ENCODE measurements around the gene LYST.
"Not testable (repeated sequence)": the region's sequence is repeated elsewhere in the genome, so short reads cannot be mapped to it uniquely, and the experiment has no call there.

Gene LYST

DNA sequence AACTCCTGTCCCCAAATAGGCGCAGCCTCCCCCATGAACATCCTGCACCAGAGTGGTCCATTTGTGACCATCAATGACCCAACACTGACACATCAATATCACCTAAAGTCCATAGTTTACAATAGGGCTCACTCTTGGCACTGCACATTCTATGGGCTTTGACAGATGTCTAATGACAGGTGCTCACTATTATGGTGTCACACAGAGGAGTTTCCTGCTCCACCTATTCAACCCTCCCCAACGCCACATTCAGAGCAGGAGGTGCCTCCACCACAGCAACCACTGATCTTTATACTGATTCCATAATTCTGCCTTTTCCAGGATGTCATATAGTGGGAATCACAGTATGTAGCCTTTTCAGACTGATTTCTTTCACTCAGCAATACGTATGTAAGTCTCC, 241.4 kb downstream of the LYST start:
- no peak for DNase-seq

DNA sequence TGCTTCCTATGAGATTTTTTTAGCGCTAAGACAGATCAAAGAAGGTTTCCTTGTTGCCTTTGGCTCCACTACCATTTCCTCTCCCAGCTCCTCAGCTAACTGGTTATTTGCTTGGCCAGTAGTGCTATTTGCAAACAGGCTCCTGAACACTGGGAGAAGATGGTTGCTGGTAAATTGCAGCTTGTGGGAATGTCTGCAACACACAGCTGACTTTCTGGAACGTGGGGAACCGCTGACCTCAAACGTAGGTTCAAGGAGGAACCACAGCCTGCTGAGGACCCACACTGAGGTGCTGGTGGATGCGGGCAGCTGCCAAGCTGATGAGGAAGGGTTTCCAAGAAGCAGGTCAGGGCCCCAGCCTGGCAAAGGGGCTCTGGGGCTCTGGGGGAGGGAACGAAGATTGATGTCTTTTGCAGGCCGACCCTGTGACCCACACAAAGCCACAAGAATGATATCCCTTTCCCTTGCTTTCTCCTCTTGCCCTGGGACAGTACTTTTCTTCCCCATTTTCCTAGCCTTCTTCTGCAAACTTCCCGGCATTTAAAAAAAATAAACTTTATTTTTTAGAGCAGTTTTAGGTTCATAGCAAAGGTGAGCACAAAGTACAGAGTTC, 241.9 kb downstream of the LYST start:
- DNase-seq = no peak

DNA sequence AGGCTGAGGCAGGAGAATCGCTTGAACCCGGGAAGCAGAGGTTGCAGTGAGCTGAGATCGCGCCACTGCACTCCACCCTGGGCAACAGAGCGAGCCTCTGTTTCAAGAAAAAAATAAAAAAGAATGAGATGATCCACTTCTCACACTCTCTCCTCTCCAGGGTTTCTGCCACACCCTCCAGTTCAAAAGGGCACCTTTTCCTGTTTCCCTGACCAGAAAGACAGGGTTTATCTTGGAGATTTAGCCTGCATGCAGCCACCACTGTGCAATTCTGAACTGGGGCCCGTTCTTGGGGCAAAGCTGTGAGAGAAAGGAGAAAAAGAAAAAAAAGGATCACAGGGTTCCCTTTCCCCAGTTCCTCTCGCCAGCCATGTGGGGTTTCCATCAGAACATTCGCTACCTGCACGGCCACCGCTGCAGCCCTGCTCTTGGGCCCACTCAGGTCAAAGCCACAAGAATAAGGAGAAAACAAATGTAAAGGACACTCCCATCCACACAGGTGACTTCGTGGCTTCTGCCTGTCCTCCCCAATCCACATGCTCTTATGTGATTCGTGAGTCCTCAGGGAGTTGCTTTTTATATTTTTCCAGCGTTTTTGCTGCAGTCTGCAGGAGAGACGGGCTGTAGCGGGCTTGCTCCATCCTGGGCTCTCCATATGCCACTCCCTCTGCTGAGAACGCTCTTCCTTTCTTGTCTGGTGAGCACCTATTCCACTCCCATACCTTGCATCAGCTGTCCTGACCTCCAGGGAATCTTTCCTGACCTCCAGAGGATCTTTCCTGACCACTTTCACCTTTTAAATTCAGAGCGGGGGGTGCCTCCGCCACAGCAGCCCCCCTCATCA, 243.5 kb downstream of the LYST start:
- no peak for DNase-seq

DNA sequence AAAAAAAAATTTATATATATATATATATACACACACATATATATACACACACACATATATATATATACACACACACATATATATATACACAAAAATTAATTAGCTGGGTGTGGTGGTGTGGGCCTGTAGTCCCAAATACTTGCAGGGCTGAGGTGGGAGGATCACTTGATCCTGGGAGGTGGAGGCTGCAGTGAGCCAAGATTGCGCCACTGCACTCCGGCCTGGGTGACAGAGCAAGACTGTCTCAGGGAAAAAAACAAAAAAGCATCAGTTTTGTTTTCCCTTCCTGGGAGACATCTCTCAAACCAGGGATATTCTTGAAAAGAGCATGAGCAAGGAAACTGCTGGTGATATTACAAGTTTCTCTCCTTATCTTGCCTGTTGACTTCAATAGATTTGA, 247.6 kb downstream of the LYST start:
- not testable (repeated sequence) for DNase-seq

DNA sequence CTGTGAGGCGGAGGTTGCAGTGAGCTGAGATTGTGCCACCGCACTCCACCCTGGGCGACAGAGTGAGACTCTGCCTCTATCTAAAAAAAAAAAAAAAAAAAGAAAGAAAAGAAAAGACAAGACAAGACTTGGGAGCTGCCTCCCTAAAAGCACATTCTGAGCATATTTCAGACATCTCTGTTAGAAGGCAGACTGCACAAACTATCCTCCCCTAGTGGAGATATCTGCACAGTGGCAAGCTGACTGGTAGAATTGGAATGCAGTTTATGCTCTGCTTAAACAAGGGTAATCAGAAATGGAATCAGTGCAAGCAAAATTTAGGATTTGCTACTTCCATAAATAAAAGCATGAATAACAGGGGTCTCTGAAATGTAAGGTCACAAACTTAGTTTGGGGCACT, 248.9 kb downstream of the LYST start:
- no peak for DNase-seq

DNA sequence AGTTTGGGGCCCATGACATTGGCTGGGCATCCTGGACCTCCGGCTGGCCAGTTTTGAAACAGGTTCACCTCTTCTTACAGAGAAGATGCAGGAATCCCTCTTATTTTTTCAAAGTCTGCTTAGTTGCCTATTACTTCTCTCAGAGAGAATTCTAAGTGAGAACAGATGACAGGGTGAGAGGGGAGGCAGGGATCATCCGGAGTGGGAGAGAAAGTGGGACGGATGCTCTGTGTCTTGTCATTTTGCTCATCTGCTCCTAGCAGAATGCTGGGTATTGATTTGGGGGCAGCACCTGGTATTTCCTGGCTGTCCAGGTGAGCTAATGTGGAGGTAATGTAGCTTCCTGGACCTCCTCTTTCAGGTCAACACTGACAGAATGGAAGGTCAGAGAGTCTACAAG, 249.6 kb downstream of the LYST start:
- no peak for DNase-seq

DNA sequence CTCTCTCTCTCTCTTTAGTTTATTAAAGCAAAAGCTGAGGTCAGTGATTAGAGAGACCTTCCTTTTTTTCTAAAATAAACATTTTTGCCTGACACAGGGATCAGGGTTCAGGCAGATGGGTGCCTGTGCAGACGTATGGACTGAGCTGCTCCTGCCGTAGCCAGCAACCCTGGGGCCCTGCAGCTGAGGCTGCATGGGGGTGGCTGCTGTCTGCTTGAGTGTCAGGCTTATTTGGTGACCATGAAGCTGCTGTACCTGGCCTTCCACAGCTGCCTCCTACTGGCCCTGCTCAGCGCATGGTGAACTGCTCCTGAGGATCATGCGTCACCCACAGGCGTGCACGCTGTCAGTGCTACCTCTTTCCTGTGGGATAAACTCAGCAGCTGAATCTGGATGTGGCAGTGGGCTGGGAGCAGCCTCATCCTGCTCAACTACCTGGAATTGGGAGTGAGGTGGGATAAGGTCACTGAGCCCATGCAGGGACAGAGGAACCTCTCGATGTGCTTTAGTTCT, 252.2 kb downstream of the LYST start:
- DNase-seq = no peak

DNA sequence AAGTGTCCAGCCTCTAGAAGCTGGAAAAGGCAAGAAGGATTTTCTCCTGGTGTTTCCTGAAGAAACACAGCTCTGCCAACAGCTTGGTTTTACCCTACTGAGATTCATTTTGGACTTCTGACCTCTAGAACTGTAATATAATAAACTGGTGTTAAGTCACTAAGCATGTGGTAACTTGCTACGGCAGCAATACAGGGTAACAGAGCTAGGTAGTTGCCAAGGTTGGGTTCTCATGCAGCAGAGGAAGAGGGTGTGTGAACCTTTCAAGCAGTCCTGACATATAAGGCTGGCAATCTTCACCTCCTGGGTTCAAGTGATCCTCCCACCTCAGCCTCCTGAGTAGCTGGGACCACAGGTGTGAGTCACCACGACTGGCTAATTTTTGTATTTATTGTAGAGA, 253.1 kb downstream of the LYST start:
- no peak for DNase-seq

DNA sequence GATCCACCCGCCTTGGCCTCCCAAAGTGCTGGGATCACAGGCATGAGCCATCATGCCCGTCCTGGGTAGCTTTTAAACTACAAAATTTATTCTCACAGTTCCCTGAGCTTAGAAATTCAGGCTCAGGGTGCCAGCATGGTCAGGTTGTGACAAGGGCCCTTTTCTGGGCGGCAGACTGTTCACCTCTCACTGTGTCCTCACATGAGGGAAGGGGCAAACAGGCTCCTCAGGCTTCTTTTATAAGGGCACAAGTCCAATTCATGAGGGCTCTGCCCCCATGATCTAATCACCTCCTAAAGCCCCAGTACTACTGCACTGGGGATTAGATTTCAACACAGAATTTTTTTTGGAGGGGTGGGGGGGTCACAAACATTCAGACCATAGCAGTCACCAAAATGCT, 253.9 kb downstream of the LYST start:
- no peak for DNase-seq
